HG03280 (cell line): ENCODE data around the gene KIF5B.
"Not testable (repeated sequence)": the region's sequence is repeated elsewhere in the genome, so short reads cannot be mapped to it uniquely, and the experiment has no call there.

Source experiments
- ATAC-seq: cut with Tn5 transposase; IDR thresholded peaks from one replicate; pipeline ENCODE4 v1.9.1; 2021; ENCODE audit warnings: mild to moderate bottlenecking, moderate library complexity; ENCODE audit not compliant: unreplicated experiment

Gene KIF5B

DNA sequence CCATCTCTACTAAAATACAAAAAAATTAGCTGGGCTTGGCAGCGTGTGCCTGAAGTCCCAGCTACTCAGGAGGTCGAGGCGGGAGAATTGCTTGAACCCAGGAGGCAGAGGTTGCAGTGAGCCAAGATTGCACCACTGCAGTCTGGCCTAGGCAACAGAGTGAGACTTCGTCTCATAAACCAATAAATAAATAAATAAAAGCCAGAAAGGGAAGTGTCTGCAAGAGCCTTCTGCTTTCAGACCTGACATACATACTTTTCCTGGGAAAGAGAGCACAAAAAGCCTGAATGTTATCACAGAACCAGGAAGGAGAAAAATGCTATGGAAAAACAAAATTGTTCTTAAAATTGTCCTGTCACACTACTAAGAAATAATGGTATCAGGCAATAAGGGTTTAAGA lies 4.1 kb upstream of the KIF5B start:
- ATAC-seq: no peak

GRCh38 chr10:32059472-32059871 lies 3.2 kb upstream of the KIF5B start:
- no peak for ATAC-seq

GRCh38 chr10:32057036-32057372 lies 779 bp upstream of the KIF5B start:
- ATAC-seq: no peak

DNA sequence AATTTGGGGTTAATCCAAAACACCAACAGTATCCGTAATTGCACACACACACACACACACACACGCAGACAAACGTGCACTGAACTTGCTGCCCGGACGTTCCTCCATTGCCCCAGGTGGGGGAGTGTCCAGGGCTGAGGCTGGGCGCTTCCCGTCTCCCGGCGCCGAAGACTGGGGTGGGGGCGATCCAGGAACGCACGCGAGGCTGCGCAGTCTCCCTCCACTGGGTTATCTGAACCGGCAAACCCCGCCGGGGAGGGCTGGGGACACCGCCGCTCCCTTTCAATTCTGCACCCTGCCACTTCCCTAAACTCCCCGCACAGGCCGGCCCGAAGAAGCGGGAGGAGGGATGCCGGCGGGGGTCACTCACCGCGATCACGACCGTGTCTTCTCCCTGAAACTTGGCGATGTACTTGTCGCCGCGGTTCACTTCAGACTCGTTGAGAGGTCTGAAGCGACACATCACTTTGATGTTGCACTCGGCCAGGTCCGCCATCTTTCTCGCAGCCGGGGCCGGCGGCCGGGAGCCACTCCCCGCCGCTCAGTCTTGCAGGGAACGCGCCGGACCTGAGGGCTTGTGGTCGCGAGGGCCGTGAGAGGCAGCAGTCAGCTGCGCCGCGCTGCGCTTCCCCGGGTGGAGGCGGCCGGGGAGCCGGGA lies 618 bp downstream of the KIF5B start:
- peak; percentile 52 for ATAC-seq

DNA sequence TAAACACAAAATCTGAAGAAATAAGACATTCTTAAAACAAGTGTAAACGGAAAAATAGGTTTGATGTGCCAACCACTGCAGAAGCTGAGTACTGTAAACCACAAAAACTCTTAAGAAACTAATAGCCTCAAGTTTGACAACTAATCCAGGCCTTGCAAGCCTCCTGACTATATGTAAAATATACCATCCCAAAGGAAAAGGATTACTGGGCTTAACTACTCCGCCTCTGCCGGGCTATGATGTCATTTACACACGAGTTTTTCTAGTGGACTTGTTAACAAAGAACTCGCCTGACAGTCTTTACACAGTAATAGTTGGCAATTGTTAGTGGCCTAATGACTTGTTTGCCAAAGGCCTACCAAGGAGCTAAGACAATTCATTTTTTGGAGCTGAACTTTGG lies 2.1 kb downstream of the KIF5B start:
- ATAC-seq: no peak

DNA sequence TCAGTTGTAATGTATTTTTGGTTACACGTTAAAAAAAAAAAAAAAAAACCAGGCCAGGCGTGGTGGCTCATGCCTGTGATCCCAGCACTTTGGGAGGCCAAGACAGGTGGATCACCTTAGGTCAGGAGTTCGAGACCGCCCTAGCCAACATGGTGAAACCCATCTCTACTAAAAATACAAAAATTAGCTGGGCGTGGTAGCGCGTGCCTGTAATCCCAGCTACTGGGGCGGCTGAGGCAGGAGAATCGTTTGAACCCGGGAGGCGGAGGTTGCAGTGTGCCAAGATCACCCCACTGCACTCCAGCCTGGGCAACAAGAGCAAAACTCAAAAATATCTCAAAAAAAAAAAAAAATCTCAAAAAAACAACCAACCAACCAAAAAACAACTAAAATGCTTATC lies 2.8 kb downstream of the KIF5B start:
- ATAC-seq: not testable (repeated sequence)

DNA sequence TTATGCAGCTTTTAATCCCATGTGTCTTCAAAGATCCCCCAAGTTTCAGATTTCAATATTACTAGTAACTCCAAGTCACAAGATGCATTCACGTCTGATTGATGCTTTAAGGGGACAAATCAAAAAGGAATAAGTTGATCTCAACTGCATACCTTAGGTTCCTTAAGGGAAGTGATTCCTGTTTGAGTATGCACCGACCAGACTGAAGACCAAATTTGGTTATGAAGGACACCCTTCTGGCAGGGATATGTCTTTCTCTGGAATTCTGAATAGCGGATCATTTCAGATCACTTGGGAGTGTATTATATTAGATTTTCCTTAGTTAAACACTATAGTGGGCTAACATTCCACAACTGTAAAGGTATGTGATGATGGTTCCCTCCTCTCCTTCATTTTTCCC lies 4.3 kb downstream of the KIF5B start:
- no peak for ATAC-seq

DNA sequence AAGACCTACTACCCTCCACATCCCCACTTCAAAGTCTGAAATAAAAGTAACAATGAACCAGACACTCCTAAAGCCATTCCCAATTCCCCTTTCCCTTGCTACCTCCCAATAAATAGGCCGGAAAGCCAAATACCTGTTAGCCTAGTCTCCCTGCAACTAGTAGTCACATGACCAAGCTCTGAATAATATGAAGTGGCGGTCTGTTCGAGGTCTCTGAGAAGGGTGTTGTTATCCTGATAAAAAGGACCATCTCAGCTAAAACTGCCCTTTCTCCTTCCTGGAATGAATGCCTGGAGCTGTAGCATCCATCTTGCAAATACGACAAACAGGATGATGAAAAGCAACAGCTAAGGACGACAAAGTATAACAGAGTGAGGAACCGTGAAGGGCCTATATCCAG lies 6.0 kb downstream of the KIF5B start:
- ATAC-seq: no peak

GRCh38 chr10:32049113-32049512 lies 7.1 kb downstream of the KIF5B start:
- no peak for ATAC-seq

DNA sequence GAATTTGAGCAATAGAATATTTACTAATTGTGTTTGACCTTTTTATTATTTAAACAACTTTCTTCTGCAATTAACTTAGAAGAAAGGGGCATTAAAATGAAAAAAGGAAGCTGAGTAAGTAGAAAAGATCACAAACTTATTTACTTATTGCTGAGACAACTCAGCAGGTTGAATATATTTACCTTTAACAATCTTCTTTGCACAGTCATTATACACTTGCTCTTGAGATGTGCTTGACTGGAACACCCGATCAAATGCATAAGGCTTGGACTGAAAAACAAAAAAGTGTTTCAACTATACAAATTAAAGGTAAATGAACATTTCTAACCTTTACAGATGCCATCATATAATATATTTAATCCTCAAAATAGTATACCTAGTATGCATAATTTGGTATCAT lies 7.9 kb downstream of the KIF5B start:
- ATAC-seq: no peak

DNA sequence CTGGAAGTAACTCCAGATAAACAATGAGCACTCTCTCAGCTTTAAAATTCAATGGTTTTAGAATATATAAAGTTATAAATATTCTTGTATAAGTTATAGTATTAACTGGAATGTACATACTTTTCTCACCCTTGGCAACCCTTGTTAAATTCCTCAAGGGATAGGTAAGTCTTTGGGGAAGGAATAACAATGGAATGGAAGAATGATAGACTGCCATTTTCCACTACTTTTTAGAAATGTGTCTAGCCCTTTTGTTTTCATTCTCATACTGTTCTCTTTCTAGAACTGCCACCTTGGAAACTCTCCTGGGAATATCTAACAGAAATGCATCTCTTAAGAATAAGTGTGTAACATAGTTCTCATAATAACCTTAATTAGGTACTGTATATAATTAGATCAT lies 8.3 kb downstream of the KIF5B start:
- ATAC-seq: no peak

GRCh38 chr10:32046151-32046550 lies 10.1 kb downstream of the KIF5B start:
- ATAC-seq: no peak

- not testable (repeated sequence) for ATAC-seq
Observed at GRCh38 chr10:32042730-32043129, 13.5 kb downstream of the KIF5B start.

DNA sequence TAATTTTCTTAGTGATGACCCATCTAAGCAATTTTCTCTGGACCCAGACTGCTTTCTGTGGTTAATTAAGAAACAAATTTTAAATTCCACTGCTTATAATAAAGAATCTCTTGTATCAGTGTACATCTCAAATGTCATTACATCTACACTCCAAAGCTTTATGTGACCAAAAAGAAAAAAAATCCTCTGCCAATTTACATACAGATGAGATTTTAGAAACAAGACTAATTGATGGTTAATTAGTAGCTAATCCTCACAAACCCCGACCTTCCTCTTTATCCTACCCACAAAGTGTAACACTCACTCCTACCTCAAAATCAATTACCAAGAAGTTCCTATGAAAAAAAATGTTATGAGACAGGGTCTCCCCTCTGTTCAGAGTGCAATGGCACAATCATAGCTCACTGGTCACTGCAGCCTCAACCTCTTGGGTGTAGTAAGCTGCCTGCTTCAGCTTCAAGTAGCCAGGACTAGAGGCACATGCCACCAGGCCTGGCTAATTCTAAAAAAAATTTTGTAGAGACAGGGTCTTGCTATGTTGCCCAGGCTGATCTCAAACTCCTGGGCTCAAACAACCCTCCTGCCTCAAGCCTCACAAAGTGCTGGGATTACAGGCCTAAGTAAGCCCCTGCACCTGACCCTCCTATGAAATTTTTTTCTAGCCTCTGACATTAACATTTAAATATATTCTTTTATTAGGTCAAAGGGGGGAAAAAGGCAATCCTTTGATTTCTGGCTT lies 14.8 kb downstream of the KIF5B start:
- ATAC-seq: no peak

DNA sequence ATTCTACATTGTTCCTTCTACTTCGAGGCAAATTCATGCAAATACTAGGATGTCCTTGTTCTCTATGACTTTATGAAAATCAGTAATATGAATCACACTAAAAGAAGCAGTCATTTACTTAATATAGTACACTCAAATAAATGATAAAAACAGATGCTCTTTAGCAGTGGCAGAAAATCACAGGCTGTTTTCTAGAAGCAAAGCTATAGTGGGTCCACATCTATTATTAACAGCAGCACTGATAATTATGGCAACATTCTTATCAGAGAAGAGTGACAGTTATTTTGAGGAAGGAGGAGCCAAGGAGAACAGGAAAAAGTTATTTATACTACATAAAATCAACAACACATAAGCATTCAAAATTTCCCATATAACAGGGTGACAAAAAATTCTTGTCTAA lies 16.5 kb downstream of the KIF5B start:
- ATAC-seq: no peak

GRCh38 chr10:32038777-32039176 lies 17.4 kb downstream of the KIF5B start:
- no peak for ATAC-seq

GRCh38 chr10:32036922-32037321 lies 19.3 kb downstream of the KIF5B start:
- ATAC-seq: no peak

DNA sequence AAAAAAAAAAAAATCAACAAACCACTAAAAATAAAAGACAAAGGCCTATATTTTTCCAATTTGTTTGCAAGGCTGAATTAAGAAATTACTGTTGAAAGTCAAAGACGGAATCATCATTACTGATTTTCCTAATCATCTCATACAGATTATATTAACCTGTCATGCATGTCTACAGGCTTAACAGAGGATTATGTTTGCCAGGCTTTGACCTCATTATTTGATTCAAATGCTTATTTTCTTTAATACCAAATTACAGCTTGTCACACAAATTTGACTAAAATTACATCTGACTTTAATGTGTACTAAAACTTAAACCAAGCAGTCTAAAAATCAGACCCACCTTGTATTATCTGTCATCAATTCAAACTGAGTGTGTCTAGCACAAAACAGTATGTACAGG lies 21.2 kb downstream of the KIF5B start:
- no peak for ATAC-seq

- no peak for ATAC-seq
Observed at GRCh38 chr10:32033171-32033570, 23.1 kb downstream of the KIF5B start.

GRCh38 chr10:32031920-32032319 lies 24.3 kb downstream of the KIF5B start:
- no peak for ATAC-seq

DNA sequence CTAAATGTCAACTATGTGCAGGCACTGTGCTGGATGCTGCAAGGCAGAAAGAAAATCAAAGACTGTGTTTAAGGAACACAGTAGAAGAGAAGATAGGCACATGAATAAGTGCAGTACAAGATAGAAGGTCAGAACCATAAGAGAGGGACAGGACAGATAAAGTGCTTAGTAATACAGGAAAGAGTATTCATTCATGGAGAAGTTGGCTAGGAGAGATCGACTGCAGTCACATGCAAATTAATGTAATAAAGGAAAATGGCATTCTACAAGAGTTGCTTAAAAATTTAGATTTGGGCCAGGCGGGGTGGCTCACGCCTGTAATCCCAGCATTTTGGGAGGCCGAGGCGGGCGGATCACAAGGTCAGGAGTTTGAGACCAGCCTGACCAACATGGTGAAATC lies 24.8 kb downstream of the KIF5B start:
- no peak for ATAC-seq

DNA sequence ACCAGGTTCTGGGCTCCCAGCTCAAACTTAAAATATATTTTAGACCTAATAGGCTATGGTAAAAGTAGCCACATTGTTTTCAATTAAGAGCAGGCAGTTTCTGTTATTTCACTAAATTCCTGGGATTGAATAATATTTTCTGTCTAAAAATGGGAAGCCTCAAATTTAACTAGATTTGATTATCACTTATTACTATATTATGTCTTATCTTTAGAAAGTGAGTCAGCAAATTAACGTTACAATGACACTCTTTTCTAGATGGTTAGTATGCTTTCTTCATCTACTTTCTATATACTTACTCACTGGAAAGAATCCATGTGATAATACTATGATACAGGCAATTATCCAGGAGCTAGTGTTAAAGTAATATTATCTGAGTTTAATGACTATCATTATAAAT lies 27.5 kb downstream of the KIF5B start:
- ATAC-seq: no peak

GRCh38 chr10:32023264-32023663 lies 33.0 kb downstream of the KIF5B start:
- no peak for ATAC-seq
